HepG2 (cell line): ENCODE measurements around the gene LARP1. TPM values are rescaled to one million over a fixed set of nuclear protein-coding genes. Genes with fewer than 3 reads are reported as not detected.

Experiments
- ATAC-seq: fragments of 200-7000 bp; cut with Tn5 transposase; 3 replicates; pipeline ENCODE4 v1.9.1; 2020; ENCODE audit warnings: mild to moderate bottlenecking, moderate library complexity
- BruUV-seq: library from RNA; stranded (reverse); fragments of 400-500 nt; replicated peaks from 2 replicates; lab custom pipeline; 2021; lab: Mats Ljungman, UMichigan
- CTCF ChIA-PET: fragments of 300-600 bp; formaldehyde crosslinking; extraction: SDS; loops from one replicate; lab custom pipeline; 2021; ENCODE audit warnings: low total read pairs, inconsistent platforms, low intra/inter-chr PET ratio; lab: Yijun Ruan, JAX
- POLR2A ChIA-PET: fragments of 350-600 bp; sonication (Branson Sonifier 250); formaldehyde crosslinking; loops from one replicate; lab custom pipeline; 2020; ENCODE audit warnings: antibody characterized with exemption, inconsistent platforms; lab: Yijun Ruan, JAX
- DNase-seq: peaks from one replicate; pipeline ENCODE4 v3.0.0-alpha.2; 2015; ENCODE audit warnings: low spot score
- FAIRE-seq: peaks from 3 replicates; lab custom pipeline; 2011; peaks lifted over from hg19 to GRCh38; lab: Jason Lieb, UNC
- H2AFZ ChIP-seq: one replicate; pipeline ENCODE4 v1.6.1; 2011; ENCODE audit warnings: low read length, inconsistent platforms
- H3K27ac ChIP-seq: fragments of 300-600 bp; 3 replicates; pipeline ENCODE4 v1.8.0; 2011; ENCODE audit warnings: mixed run types, mild to moderate bottlenecking, mixed read lengths, low read length, inconsistent platforms; ENCODE audit not compliant: insufficient read depth; ENCODE audit errors: extremely low read length
- H3K27me3 ChIP-seq, 2 experiments: fragments of 200-600 bp in 1 of 2; 2 replicates in 1 of 2; 3 replicates in 1 of 2; pipeline versions ENCODE4 v1.6.0 to v1.8.0; 2011; ENCODE audit warnings: low read length in 2 of 2, mild to moderate bottlenecking in 2 of 2, moderate library complexity in 2 of 2, inconsistent platforms in 1 of 2; ENCODE audit not compliant: insufficient read depth in 2 of 2, control insufficient read depth in 1 of 2
- H3K36me3 ChIP-seq, 2 experiments: fragments of 200-600 bp in 1 of 2; replicated peaks in 1 of 2; 2 replicates in 1 of 2; 3 replicates in 1 of 2; pipeline versions ENCODE4 v1.5.1 to v1.8.0; 2011; ENCODE audit warnings: low read length in 2 of 2, inconsistent platforms in 1 of 2; ENCODE audit not compliant: insufficient read depth in 2 of 2, control insufficient read depth in 1 of 2
- H3K4me1 ChIP-seq: 2 replicates; pipeline ENCODE4 v1.5.1; 2012; ENCODE audit warnings: low read length, inconsistent platforms; ENCODE audit not compliant: insufficient read depth
- H3K4me2 ChIP-seq: 2 replicates; pipeline ENCODE4 v1.6.0; 2011; ENCODE audit warnings: low read depth, low read length, inconsistent platforms
- H3K4me3 ChIP-seq, 3 experiments: fragments of 200-600 bp in 1 of 3; sonication (generic), shearing (Covaris generic) in 1 of 3; replicated peaks in 1 of 3; 2 replicates each; pipeline ENCODE4 v1.5.1; 2011 to 2016; ENCODE audit warnings: low read length in 3 of 3, inconsistent platforms in 2 of 3, low read depth in 2 of 3, mild to moderate bottlenecking in 2 of 3, control low read depth in 1 of 3, mixed read lengths in 1 of 3; ENCODE audit not compliant: insufficient read depth in 1 of 3
- H3K79me2 ChIP-seq: one replicate; pipeline ENCODE4 v1.6.1; 2011; ENCODE audit warnings: low read length, inconsistent platforms; ENCODE audit not compliant: insufficient read depth
- H3K9ac ChIP-seq: 2 replicates; pipeline ENCODE4 v1.6.0; 2011; ENCODE audit warnings: mild to moderate bottlenecking, low read depth, low read length, inconsistent platforms; ENCODE audit not compliant: insufficient read depth
- H3K9me3 ChIP-seq: 2 replicates; pipeline ENCODE4 v1.5.1; 2012; ENCODE audit warnings: mild to moderate bottlenecking, low read length
- H4K20me1 ChIP-seq: 2 replicates; pipeline ENCODE4 v1.6.0; 2011; ENCODE audit warnings: inconsistent platforms, mild to moderate bottlenecking, low read length, moderate library complexity; ENCODE audit not compliant: insufficient read depth
- DRAP1 ChIP-seq: IDR thresholded peaks from 2 replicates; pipeline ENCODE4 v1.6.1; 2016; ENCODE audit warnings: missing genetic modification reagents, missing compliant biosample characterization
- RBM22 ChIP-seq: fragments of 200-400 bp; formaldehyde crosslinking; optimal IDR thresholded peaks from 2 replicates; pipeline ENCODE3; 2017; ENCODE audit warnings: mild to moderate bottlenecking, low read length, moderate library complexity
- TSC22D2 ChIP-seq: sonication (generic); formaldehyde crosslinking; IDR thresholded peaks from 2 replicates; pipeline ENCODE4 v1.5.1; 2020; ENCODE audit warnings: missing genetic modification reagents, mild to moderate bottlenecking, borderline replicate concordance
- ZNF441 ChIP-seq: sonication (generic); formaldehyde crosslinking; IDR thresholded peaks from 2 replicates; pipeline ENCODE4 v1.7.0; 2021; ENCODE audit warnings: missing genetic modification reagents, borderline replicate concordance
- ZNF446 ChIP-seq: sonication (generic); formaldehyde crosslinking; IDR thresholded peaks from 2 replicates; pipeline ENCODE4 v1.5.0; 2020; ENCODE audit warnings: mild to moderate bottlenecking, missing genetic modification reagents
- ZNF597 ChIP-seq: sonication (generic); formaldehyde crosslinking; IDR thresholded peaks from 2 replicates; pipeline ENCODE4 v1.5.0; 2020; ENCODE audit warnings: missing genetic modification reagents
- ZNF670 ChIP-seq: sonication (generic); formaldehyde crosslinking; IDR thresholded peaks from 2 replicates; pipeline ENCODE4 v1.8.0; 2022; ENCODE audit warnings: mild to moderate bottlenecking, missing genetic modification reagents, borderline replicate concordance
- ZNF784 ChIP-seq: sonication (generic); formaldehyde crosslinking; IDR thresholded peaks from 2 replicates; pipeline ENCODE4 v1.5.1; 2020; ENCODE audit warnings: missing genetic modification reagents, mild to moderate bottlenecking, borderline replicate concordance
- ZSCAN21 ChIP-seq: sonication (generic); formaldehyde crosslinking; IDR thresholded peaks from 2 replicates; pipeline ENCODE4 v1.8.0; 2022; ENCODE audit warnings: mild to moderate bottlenecking, missing genetic modification reagents, moderate library complexity, borderline replicate concordance
- WGBS: methylation state at CpG from one replicate; pipeline ENCODE4 v1.1.6; 2017; ENCODE audit warnings: low lambda C conversion rate; 5-methylcytosine and 5-hydroxymethylcytosine counted together
- in situ Hi-C: cut with HindIII; loops from 2 replicates; pipeline ENCODE4 v1.10.0; 2017; ENCODE audit warnings: low pct_unique_long_range_greater_than_20kb; ENCODE audit not compliant: extremely low pct_ligation_motif_present
- intact Hi-C: fragments of 100-400 bp; cut with micrococcal nuclease; formaldehyde crosslinking; loops from one replicate; pipeline ENCODE4 v1.10.0; 2022; ENCODE audit not compliant: unreplicated experiment
- polyA plus RNA-seq, 8 experiments: library from polyadenylated mRNA; depleted of rRNA in 3 of 8; stranded (reverse) in 7 of 8; unstranded in 1 of 8; fragments of >200 nt; fragmentation: Illumina TruSeq in 4 of 8; extraction: Trizol in 4 of 8; gene quantifications; 2 replicates each; pipeline versions ENCODE4 v1.2.1 to v1.2.3, GENCODE V29; 2011 to 2016; ENCODE audit warnings: low read depth in 4 of 8, missing spikeins in 1 of 8, mixed read lengths in 1 of 8; ENCODE audit not compliant: insufficient read depth in 1 of 8
- total RNA-seq, 5 experiments: library from RNA; depleted of rRNA; stranded (reverse); fragments of >200 nt; fragmentation: Illumina TruSeq; extraction: Trizol; gene quantifications; 2 replicates each; pipeline ENCODE4 v1.2.3, GENCODE V29; 2016; ENCODE audit warnings: low read depth in 1 of 5
- TF ChIP-seq, protein P1 (sequence below), 2 experiments: IDR thresholded peaks; 2 replicates each; pipeline ENCODE4 v1.6.1; 2011 to 2012; ENCODE audit warnings: low read length in 2 of 2, borderline replicate concordance in 1 of 2, low read depth in 1 of 2, mild to moderate bottlenecking in 1 of 2, moderate library complexity in 1 of 2
- TF ChIP-seq, protein P2 (sequence below): sonication (generic); formaldehyde crosslinking; IDR thresholded peaks from 2 replicates; pipeline ENCODE4 v1.4.0; 2020; ENCODE audit warnings: mild to moderate bottlenecking, missing genetic modification reagents
- TF ChIP-seq, protein P3 (sequence below): sonication (generic); formaldehyde crosslinking; IDR thresholded peaks from 2 replicates; pipeline ENCODE4 v1.4.0; 2020; ENCODE audit warnings: missing genetic modification reagents

LARP1 gene
- total and polyA plus RNA-seq, 2 of the 13 experiments (the other 11 are each of a cell fraction or from before 2014, with no cell fraction given) = 45.2 to 61.4 TPM

GRCh38 chr5:154756009-154756867 is 1.1 kb downstream of the LARP1 start:
- Histone ChIP-seq H3K4me2 (peak overlapping the region; percentile 89), H3K27me3 (no peaks in the 10 kb centered on the region; a peak in 1 of 5 replicates), H3K9ac (peak overlapping the region; percentile 95), H3K4me1 (peaks cover 64% of the 10 kb centered on the region), H3K36me3 (peaks cover 0 to 3% of the 10 kb centered on the region in 2 experiments; a peak in 1 of 5 replicates), H3K27ac (peak overlapping the region; percentile 93), H2AFZ (no peak overlapping the region), H3K9me3 (no peaks in the 10 kb centered on the region), H4K20me1 (peaks cover 45% of the 10 kb centered on the region), H3K79me2 (peaks cover 53% of the 10 kb centered on the region), H3K4me3 (peak overlapping the region; percentile 75 to 94 (median 89))
- DNase-seq (no peak), ATAC-seq (peak; percentile 21), FAIRE-seq (no peak)
- BruUV-seq = no TSS peak
- under 1% methylated on average over 13 of the region's 72 CpGs for WGBS
- ChIA-PET POLR2A (no interaction called here), CTCF (no interaction called here)
- in situ Hi-C loops = loop anchor here (10.0 kb wide), 1 partner anchor 101 kb away; no protein-coding TSS in a partner anchor
- intact Hi-C loops = loop anchor here (5.0 kb wide), 3 partner anchors 54 to 104 kb away; partner anchors contain the start of gene CNOT8
- no peak for TF ChIP-seq RBM22
- TF ChIP-seq TSC22D2 = no peak
- TF ChIP-seq, protein P1, sequence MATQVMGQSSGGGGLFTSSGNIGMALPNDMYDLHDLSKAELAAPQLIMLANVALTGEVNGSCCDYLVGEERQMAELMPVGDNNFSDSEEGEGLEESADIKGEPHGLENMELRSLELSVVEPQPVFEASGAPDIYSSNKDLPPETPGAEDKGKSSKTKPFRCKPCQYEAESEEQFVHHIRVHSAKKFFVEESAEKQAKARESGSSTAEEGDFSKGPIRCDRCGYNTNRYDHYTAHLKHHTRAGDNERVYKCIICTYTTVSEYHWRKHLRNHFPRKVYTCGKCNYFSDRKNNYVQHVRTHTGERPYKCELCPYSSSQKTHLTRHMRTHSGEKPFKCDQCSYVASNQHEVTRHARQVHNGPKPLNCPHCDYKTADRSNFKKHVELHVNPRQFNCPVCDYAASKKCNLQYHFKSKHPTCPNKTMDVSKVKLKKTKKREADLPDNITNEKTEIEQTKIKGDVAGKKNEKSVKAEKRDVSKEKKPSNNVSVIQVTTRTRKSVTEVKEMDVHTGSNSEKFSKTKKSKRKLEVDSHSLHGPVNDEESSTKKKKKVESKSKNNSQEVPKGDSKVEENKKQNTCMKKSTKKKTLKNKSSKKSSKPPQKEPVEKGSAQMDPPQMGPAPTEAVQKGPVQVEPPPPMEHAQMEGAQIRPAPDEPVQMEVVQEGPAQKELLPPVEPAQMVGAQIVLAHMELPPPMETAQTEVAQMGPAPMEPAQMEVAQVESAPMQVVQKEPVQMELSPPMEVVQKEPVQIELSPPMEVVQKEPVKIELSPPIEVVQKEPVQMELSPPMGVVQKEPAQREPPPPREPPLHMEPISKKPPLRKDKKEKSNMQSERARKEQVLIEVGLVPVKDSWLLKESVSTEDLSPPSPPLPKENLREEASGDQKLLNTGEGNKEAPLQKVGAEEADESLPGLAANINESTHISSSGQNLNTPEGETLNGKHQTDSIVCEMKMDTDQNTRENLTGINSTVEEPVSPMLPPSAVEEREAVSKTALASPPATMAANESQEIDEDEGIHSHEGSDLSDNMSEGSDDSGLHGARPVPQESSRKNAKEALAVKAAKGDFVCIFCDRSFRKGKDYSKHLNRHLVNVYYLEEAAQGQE (IDR thresholded peaks at IDR 0.05; ENCODE audit: borderline replicate concordance in 1 of 2, low read depth in 1 of 2, low read length in 2 of 2) = no peak
- 0 out of 2 replicates have a peak, but pooled peaks have one; percentile 21 for TF ChIP-seq ZNF446
- peak; percentile 14; the same call in 1 of the 2 replicates for TF ChIP-seq ZSCAN21 (CRISPR knock-in tag)
- no peak for TF ChIP-seq ZNF670 (CRISPR knock-in tag)
- TF ChIP-seq, protein P2, sequence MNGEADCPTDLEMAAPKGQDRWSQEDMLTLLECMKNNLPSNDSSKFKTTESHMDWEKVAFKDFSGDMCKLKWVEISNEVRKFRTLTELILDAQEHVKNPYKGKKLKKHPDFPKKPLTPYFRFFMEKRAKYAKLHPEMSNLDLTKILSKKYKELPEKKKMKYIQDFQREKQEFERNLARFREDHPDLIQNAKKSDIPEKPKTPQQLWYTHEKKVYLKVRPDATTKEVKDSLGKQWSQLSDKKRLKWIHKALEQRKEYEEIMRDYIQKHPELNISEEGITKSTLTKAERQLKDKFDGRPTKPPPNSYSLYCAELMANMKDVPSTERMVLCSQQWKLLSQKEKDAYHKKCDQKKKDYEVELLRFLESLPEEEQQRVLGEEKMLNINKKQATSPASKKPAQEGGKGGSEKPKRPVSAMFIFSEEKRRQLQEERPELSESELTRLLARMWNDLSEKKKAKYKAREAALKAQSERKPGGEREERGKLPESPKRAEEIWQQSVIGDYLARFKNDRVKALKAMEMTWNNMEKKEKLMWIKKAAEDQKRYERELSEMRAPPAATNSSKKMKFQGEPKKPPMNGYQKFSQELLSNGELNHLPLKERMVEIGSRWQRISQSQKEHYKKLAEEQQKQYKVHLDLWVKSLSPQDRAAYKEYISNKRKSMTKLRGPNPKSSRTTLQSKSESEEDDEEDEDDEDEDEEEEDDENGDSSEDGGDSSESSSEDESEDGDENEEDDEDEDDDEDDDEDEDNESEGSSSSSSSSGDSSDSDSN = no peak; the same call in 1 of the 2 replicates
- TF ChIP-seq, protein P3, sequence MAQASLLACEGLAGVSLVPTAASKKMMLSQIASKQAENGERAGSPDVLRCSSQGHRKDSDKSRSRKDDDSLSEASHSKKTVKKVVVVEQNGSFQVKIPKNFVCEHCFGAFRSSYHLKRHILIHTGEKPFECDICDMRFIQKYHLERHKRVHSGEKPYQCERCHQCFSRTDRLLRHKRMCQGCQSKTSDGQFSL (CRISPR knock-in tag) = peak; percentile 63; the same call in 1 of the 2 replicates
- TF ChIP-seq DRAP1 (CRISPR knock-in tag) = no peak
- TF ChIP-seq ZNF441 (CRISPR knock-in tag) = 0 out of 2 replicates have a peak, but pooled peaks have one; percentile 46
- TF ChIP-seq ZNF784 (CRISPR knock-in tag) = no peak
- TF ChIP-seq ZNF597 (CRISPR knock-in tag) = no peak
